ENCODE results near the gene CRYBG3.

Gene CRYBG3

GRCh38 chr3:97820780-97821179, 1.0 kb upstream of the CRYBG3 start:
- TF ChIP-seq ZNF645 (tag by site-specific recombination; IDR thresholded peaks at IDR 0.05) (no peak), ZBTB6 (tag by site-specific recombination; IDR thresholded peaks at IDR 0.05) (no peak), ZNF514 (tag by site-specific recombination; IDR thresholded peaks at IDR 0.05) (no peak), TRIM28 (IDR thresholded peaks at IDR 0.05; ENCODE audit: borderline replicate concordance, low read length) (no peak), ZNF366 (tag by site-specific recombination; conservative IDR thresholded peaks at IDR 0.05) (no peak), ZNF629 (tag by site-specific recombination; IDR thresholded peaks at IDR 0.05) (no peak), ZNF76 (tag by site-specific recombination; IDR thresholded peaks at IDR 0.05; ENCODE audit: borderline replicate concordance, low read depth) (no peak), ZBTB17 (tag by site-specific recombination; IDR thresholded peaks at IDR 0.05) (no peak)
- H3K4me3 ChIP-seq (ENCODE audit: low read depth, low read length), result no peak overlapping the region
- H3K9me3 ChIP-seq (ENCODE audit: control insufficient read depth, insufficient read depth, low read depth, low read length), result no peaks in the 10 kb centered on the region
- ChIA-PET CTCF (interaction anchor here (0.6 to 1.7 kb wide), 3 partner anchors 83 to 913 kb away, joined by 3 to 5 read pairs (median 5); partner anchors contain the start of gene RIOX2), POLR2A (interaction anchor here (1.9 kb wide), 1 partner anchor 7 kb away, joined by 6 read pairs; no protein-coding TSS in a partner anchor)
- H3K27ac ChIP-seq (ENCODE audit: extremely low read depth, low read depth, low read length), result no peak overlapping the region
- no peaks in the 10 kb centered on the region for H3K36me3 ChIP-seq (ENCODE audit: control insufficient read depth in 2 of 2, insufficient read depth in 1 of 2, low read length in 2 of 2)
- peaks cover 6% of the 10 kb centered on the region for H3K4me1 ChIP-seq (ENCODE audit: control insufficient read depth, insufficient read depth, low read length)

GRCh38 chr3:97821287-97821773, 481 bp upstream of the CRYBG3 start:
- Histone ChIP-seq H3K4me3 (ENCODE audit: low read depth, low read length) (peak overlapping the region; percentile 86), H3K27ac (ENCODE audit: extremely low read depth, low read depth, low read length) (peak overlapping the region; percentile 43; the same call in 1 of the 2 replicates), H3K36me3 (ENCODE audit: control insufficient read depth in 2 of 2, insufficient read depth in 1 of 2, low read length in 2 of 2) (no peaks in the 10 kb centered on the region), H3K9me3 (ENCODE audit: control insufficient read depth, insufficient read depth, low read depth, low read length) (no peaks in the 10 kb centered on the region), H3K4me1 (ENCODE audit: control insufficient read depth, insufficient read depth, low read length) (peaks cover 6% of the 10 kb centered on the region)
- CTCF ChIA-PET, result interaction anchor here (0.6 to 1.7 kb wide), 3 partner anchors 83 to 912 kb away, joined by 3 to 5 read pairs (median 5); partner anchors contain the start of gene RIOX2
- POLR2A ChIA-PET, result interaction anchor here (1.9 kb wide), 1 partner anchor 8 kb away, joined by 6 read pairs; no protein-coding TSS in a partner anchor
- no peak for TF ChIP-seq ZNF19 (tag by site-specific recombination; IDR thresholded peaks at IDR 0.05; ENCODE audit: low read depth)
- 0 out of 2 replicates have a peak, but pooled peaks have one; percentile 65 for TF ChIP-seq ZNF18 (tag by site-specific recombination; IDR thresholded peaks at IDR 0.05)
- TF ChIP-seq ZSCAN23 (tag by site-specific recombination; IDR thresholded peaks at IDR 0.05), result no peak
- TF ChIP-seq ZNF324 (tag by site-specific recombination; IDR thresholded peaks at IDR 0.05), result no peak
- TF ChIP-seq ZNF600 (tag by site-specific recombination; IDR thresholded peaks at IDR 0.05), result 0 out of 2 replicates have a peak, but pooled peaks have one; percentile 54
- TF ChIP-seq PRDM10 (tag by site-specific recombination; IDR thresholded peaks at IDR 0.05), result no peak
- no peak for TF ChIP-seq ZSCAN4 (tag by site-specific recombination; IDR thresholded peaks at IDR 0.05)
- TF ChIP-seq ZNF140 (tag by site-specific recombination; IDR thresholded peaks at IDR 0.05), result no peak
- TF ChIP-seq ZNF48 (tag by site-specific recombination; IDR thresholded peaks at IDR 0.05), result no peak
- 0 out of 2 replicates have a peak, but pooled peaks have one; percentile 42 for TF ChIP-seq GLIS1 (tag by site-specific recombination; IDR thresholded peaks at IDR 0.05)
- TF ChIP-seq ZNF24 (tag by site-specific recombination; IDR thresholded peaks at IDR 0.05), result no peak
- no peak for TF ChIP-seq ZSCAN5A (tag by site-specific recombination; IDR thresholded peaks at IDR 0.05)
- TF ChIP-seq ZNF335 (tag by site-specific recombination; conservative IDR thresholded peaks at IDR 0.05), result peak; percentile 16
- TF ChIP-seq ZBTB20 (tag by site-specific recombination; IDR thresholded peaks at IDR 0.05), result peak; percentile 65
- TF ChIP-seq FEZF1 (tag by site-specific recombination; IDR thresholded peaks at IDR 0.05), result no peak
